Lower leg skin (tissue), 3 donors: ENCODE results near the gene GAK.

ENCODE experiments used
- CTCF ChIP-seq, 3 donors: fragments of 450-650 bp; IDR thresholded peaks; one replicate each; pipeline ENCODE4 v1.5.1; 2016; ENCODE audit warnings: antibody characterized with exemption in 3 of 3, mild to moderate bottlenecking in 3 of 3, moderate library complexity in 2 of 3
- POLR2A ChIP-seq, 2 donors: fragments of 450-650 bp; IDR thresholded peaks; one replicate each; pipeline ENCODE4 v1.6.1; 2016 to 2017; ENCODE audit warnings: antibody characterized with exemption in 2 of 2, mild to moderate bottlenecking in 1 of 2, moderate library complexity in 1 of 2

DNA sequence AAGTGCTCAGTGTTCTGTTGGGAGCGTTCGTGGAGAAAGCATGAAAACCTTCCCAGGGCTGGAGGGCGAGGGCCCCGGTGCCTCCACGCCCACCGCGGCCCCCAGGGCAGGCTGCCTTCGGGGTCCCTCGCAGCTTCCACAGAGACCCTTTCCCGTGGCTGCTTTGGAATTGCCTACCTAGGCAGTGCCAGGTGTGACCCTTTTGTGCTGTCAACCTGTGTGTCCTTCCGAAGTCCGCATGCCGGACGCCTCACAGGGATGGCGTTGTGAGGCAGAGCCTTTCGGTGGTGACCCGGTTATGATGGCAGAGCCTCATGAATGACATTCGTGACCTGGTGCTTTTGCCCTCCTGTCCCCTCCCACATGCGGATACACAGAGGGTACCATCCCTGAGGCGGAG is 17.5 kb upstream of the GAK start:
- TF ChIP-seq CTCF (IDR thresholded peaks at IDR 0.05) (no peak), POLR2A (IDR thresholded peaks at IDR 0.05) (no peak)
